Measurements from ENCODE around the gene EIF5.

Gene EIF5

GRCh38 chr14:103393070-103393469 is 59.0 kb downstream of the EIF5 start:
- FAIRE-seq: no peak
- DNase-seq (ENCODE audit: low spot score): no peak

DNA sequence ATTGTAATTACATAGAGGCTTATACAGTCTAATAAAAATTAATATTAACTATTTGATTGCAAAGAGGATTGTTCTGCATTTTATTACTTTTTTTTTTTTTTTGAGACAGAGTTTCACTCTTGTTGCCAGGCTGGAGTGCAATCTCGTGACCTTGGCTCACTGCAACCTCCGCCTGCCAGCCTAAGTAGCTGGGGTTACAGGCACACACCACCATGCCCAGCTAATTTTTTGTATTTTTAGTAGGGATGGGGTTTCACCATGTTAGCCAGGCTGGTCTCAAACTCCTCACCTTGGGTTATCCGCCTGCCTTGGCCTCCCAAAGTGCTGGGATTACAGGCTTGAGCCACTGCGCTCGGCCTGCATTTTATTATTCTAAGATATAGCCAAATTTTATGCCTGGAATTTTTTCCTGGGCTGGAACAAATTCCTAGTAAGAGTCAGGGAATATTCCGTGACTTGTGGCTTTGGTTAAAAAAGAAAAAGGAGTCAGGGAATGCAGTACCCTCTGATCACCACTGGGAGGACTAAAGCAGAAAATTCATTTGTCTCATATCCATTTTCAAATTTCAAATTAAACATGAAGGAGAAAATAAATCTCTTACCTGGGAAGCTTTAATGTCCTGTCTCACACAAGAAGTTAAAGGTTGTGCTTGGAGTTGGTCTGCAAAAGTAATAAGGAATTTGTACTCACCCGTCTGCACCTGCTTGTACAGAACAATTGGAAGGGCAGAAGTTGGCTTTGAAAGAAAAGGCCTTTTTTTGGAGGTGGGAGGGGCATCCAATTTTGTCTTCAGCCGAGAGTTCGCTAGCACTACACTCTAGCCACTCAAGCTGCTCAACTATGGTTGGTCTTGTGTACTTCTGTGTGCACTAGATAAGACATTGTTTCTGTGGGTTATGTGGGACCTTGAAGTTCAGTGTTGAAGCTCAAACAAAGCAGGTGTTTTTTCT is 59.9 kb downstream of the EIF5 start:
- DNase-seq (ENCODE audit: low spot score) (no peak), FAIRE-seq (no peak)

Data from RCC 7860 (cell line).